GDM1 (cell line): ENCODE results near the gene HIVEP3.
A peak's percentile ranks its signal among the peaks of the same experiment; 100 is the strongest.

Experiments
- DNase-seq: peaks from one replicate; lab custom pipeline; 2025; lab: John Stamatoyannopoulos, UW

The HIVEP3 gene

GRCh38 chr1:41758500-41758899 lies 160.2 kb downstream of the HIVEP3 start:
- DNase-seq = no peak

- no peak for DNase-seq
Observed at GRCh38 chr1:41754540-41754939, 164.2 kb downstream of the HIVEP3 start.

GRCh38 chr1:41752514-41753170 lies 166.1 kb downstream of the HIVEP3 start:
- no peak for DNase-seq

- no peak for DNase-seq
Observed at GRCh38 chr1:41751804-41752513, 166.8 kb downstream of the HIVEP3 start.

- no peak for DNase-seq
Observed at GRCh38 chr1:41749991-41750745, 168.6 kb downstream of the HIVEP3 start.

- DNase-seq = no peak
Observed at GRCh38 chr1:41745022-41745421, 173.7 kb downstream of the HIVEP3 start.

- DNase-seq = no peak
Observed at GRCh38 chr1:41743366-41743765, 175.4 kb downstream of the HIVEP3 start.

GRCh38 chr1:41742219-41742618 lies 176.5 kb downstream of the HIVEP3 start:
- no peak for DNase-seq

- no peak for DNase-seq
Observed at GRCh38 chr1:41741244-41741643, 177.5 kb downstream of the HIVEP3 start.

GRCh38 chr1:41740630-41741239 lies 178.0 kb downstream of the HIVEP3 start:
- peak; percentile 29 for DNase-seq

- DNase-seq = no peak
Observed at GRCh38 chr1:41740058-41740457, 178.7 kb downstream of the HIVEP3 start.

- peak; percentile 91 for DNase-seq
Observed at GRCh38 chr1:41739061-41739955, 179.4 kb downstream of the HIVEP3 start.

- no peak for DNase-seq
Observed at GRCh38 chr1:41738475-41738874, 180.2 kb downstream of the HIVEP3 start.

- no peak for DNase-seq
Observed at GRCh38 chr1:41738006-41738405, 180.7 kb downstream of the HIVEP3 start.

GRCh38 chr1:41735631-41736260 lies 183.0 kb downstream of the HIVEP3 start:
- no peak for DNase-seq

GRCh38 chr1:41735139-41735538 lies 183.6 kb downstream of the HIVEP3 start:
- no peak for DNase-seq

GRCh38 chr1:41734201-41734970 lies 184.3 kb downstream of the HIVEP3 start:
- no peak for DNase-seq

- no peak for DNase-seq
Observed at GRCh38 chr1:41733725-41734124, 185.0 kb downstream of the HIVEP3 start.

- no peak for DNase-seq
Observed at GRCh38 chr1:41733021-41733420, 185.7 kb downstream of the HIVEP3 start.

- DNase-seq = no peak
Observed at GRCh38 chr1:41731516-41732030, 187.1 kb downstream of the HIVEP3 start.
